Measurements from ENCODE around the gene DLG2. TPM values are rescaled to one million over a fixed set of nuclear protein-coding genes. Genes with fewer than 3 reads are reported as not detected.
"Not testable (repeated sequence)": the region's sequence is repeated elsewhere in the genome, so short reads cannot be mapped to it uniquely, and the experiment has no call there.

Gene DLG2
- total RNA-seq, 1 experiment from 2014 or later, result 2.7 TPM

DNA sequence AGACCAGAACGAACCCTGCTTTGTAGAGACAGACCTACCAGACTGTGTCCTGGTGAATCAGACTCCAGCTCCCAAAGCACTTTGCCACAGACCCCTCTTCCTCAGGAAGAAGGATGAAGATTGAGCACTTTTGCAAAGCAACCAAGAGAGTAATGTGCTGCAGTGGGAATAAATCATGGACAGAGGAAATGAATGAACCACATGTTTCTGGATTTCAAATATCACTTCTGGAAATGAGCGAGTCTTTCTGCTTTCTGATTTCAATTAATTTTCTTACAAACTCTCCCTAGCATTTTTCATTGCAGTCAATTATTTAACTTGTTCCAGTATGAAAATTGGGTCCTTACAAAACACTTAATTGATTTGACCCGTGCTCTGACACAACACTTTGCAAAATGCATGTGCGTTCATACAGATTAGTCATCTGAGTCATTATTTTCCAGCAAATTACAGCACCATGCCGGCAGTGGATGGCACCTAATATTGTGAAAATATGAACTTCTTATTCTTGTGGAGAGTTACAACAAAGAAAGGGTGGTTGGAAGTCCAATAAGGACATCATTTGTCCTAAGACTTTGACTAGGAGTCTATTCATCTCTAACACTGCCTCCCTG is 2025.1 kb downstream of the DLG2 start:
- Histone ChIP-seq H3K36me3 (ENCODE audit: insufficient read depth, low read length) (no peaks in the 10 kb centered on the region), H3K4me2 (ENCODE audit: low read depth, low read length, poor library complexity, severe bottlenecking) (no peak overlapping the region), H3K9me3 (ENCODE audit: low read length) (no peaks in the 10 kb centered on the region), H3K79me2 (ENCODE audit: low read length) (no peaks in the 10 kb centered on the region), H2AFZ (ENCODE audit: low read length) (no peak overlapping the region), H3K9me2 (replicated peaks; ENCODE audit: insufficient read depth, low read length) (no peaks in the 10 kb centered on the region), H3K4me1 (ENCODE audit: low read length) (peaks cover 19% of the 10 kb centered on the region), H3K27ac (ENCODE audit: low read length) (no peak overlapping the region), H3K9ac (ENCODE audit: low read length) (no peak overlapping the region), H3K4me3 (ENCODE audit: low read length) (no peak overlapping the region), H3K27me3 (ENCODE audit: low read length) (no peaks in the 10 kb centered on the region), H4K20me1 (ENCODE audit: insufficient read depth, low read depth, low read length) (no peaks in the 10 kb centered on the region)
- no peak for DNase-seq

DNA sequence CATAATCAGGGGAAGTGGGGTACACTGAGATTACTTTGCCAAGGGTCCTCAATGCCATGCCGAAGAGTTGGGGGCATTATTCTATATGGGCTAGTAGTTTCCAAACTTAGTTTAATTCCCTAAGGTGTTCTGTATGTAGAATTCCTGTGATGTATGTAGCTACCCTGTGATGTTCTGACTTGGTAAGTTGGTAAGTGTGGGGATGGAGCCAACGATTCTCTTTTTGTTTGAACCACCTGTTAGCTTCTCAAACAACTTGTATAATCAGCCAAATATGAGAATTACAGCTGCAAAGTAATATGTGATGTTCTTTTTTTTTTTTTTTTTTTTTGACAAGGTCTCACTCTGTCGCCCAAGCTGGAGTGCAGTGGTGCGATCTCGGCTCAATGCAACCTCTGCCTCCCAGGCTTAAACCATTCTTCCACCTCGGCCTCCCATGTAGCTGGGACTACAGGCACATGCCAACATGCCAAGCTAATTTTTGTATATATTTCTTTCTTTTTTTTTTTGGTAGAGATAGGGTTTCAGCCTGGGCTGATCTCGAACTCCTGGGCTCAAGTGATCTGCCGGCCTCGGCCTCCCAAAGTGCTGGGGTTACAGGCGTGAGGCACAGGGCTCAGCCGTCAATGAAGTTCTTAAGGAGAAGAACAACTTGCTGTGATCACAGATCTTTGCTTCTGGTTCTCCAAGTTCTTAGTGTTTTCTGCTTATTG is 2025.8 kb downstream of the DLG2 start:
- Histone ChIP-seq H3K4me3 (ENCODE audit: low read length) (no peak overlapping the region), H3K36me3 (ENCODE audit: insufficient read depth, low read length) (no peaks in the 10 kb centered on the region), H3K27ac (ENCODE audit: low read length) (no peak overlapping the region), H4K20me1 (ENCODE audit: insufficient read depth, low read depth, low read length) (no peaks in the 10 kb centered on the region), H3K9me3 (ENCODE audit: low read length) (no peaks in the 10 kb centered on the region), H2AFZ (ENCODE audit: low read length) (no peak overlapping the region), H3K9me2 (replicated peaks; ENCODE audit: insufficient read depth, low read length) (no peaks in the 10 kb centered on the region), H3K4me1 (ENCODE audit: low read length) (peaks cover 19% of the 10 kb centered on the region), H3K27me3 (ENCODE audit: low read length) (no peaks in the 10 kb centered on the region), H3K4me2 (ENCODE audit: low read depth, low read length, poor library complexity, severe bottlenecking) (no peak overlapping the region), H3K9ac (ENCODE audit: low read length) (no peak overlapping the region), H3K79me2 (ENCODE audit: low read length) (no peaks in the 10 kb centered on the region)
- no peak for DNase-seq

DNA sequence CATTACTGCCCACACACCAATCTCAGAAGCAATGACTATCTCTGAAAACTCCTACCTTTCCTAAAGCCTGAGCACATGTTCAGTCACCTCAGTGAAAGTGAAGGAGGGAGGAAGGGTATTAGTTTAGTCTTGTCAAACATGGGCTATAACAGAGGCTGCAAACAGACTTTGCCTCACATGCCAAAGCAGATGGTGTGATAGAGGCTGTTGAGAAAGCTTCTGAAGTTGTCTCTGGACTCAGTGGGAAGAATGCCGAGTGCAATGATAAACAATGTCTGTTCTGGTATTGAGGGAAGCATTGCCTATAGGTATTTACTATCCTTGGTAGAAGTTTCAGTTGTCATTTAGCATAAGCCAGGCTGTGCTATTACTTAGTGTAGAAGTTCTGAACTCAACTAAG is 2026.5 kb downstream of the DLG2 start:
- Histone ChIP-seq H3K79me2 (ENCODE audit: low read length) (no peaks in the 10 kb centered on the region), H3K27ac (ENCODE audit: low read length) (no peak overlapping the region), H2AFZ (ENCODE audit: low read length) (no peak overlapping the region), H3K9me2 (replicated peaks; ENCODE audit: insufficient read depth, low read length) (no peaks in the 10 kb centered on the region), H3K27me3 (ENCODE audit: low read length) (no peaks in the 10 kb centered on the region), H3K4me2 (ENCODE audit: low read depth, low read length, poor library complexity, severe bottlenecking) (no peak overlapping the region), H3K9ac (ENCODE audit: low read length) (no peak overlapping the region), H3K4me3 (ENCODE audit: low read length) (no peak overlapping the region), H3K9me3 (ENCODE audit: low read length) (no peaks in the 10 kb centered on the region), H4K20me1 (ENCODE audit: insufficient read depth, low read depth, low read length) (no peaks in the 10 kb centered on the region), H3K36me3 (ENCODE audit: insufficient read depth, low read length) (no peaks in the 10 kb centered on the region), H3K4me1 (ENCODE audit: low read length) (peaks cover 19% of the 10 kb centered on the region)
- no peak for DNase-seq

DNA sequence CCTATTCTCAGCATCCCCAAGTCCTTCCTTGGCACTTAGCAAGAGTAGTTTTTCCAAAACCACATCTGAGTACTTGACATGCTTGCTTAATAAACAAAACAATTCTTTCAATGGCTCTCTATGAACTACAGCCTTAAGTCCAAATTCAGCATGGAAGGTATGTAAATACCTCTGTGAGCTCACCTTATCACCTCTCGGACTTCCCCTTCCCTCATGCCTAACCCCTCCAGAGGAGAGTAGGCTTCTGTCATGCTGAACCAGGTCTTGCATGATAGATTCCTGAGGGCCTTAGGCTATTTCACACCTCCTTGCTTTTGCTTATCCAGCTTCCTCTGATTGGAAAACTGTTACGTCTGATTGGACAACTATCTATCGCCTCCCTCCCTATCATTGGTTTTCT is 2028.1 kb downstream of the DLG2 start:
- DNase-seq, result peak; percentile 65

DNA sequence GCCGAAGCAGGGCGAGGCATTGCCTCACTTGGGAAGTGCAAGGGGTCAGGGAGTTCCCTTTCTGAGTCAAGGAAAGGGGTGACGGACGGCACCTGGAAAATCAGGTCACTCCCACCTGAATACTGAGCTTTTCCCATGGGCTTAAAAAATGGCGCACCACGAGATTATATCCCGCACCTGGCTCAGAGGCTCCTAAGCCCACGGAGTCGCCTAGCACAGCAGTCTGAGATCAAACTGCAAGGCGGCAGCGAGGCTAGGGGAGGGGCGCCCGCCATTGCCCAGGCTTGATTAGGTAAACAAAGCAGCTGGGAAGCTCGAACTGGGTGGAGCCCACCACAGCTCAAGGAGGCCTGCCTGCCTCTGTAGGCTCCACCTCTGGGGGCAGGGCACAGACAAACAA is 2039.3 kb downstream of the DLG2 start:
- not testable (repeated sequence) for H2AFZ ChIP-seq (ENCODE audit: low read length); H3K4me2 ChIP-seq (ENCODE audit: low read depth, low read length, poor library complexity, severe bottlenecking); DNase-seq; H3K79me2 ChIP-seq (ENCODE audit: low read length); H3K4me3 ChIP-seq (ENCODE audit: low read length); H3K27ac ChIP-seq (ENCODE audit: low read length); H3K9me3 ChIP-seq (ENCODE audit: low read length); H4K20me1 ChIP-seq (ENCODE audit: insufficient read depth, low read depth, low read length); H3K9ac ChIP-seq (ENCODE audit: low read length); H3K27me3 ChIP-seq (ENCODE audit: low read length); H3K36me3 ChIP-seq (ENCODE audit: insufficient read depth, low read length); H3K4me1 ChIP-seq (ENCODE audit: low read length); H3K9me2 ChIP-seq (replicated peaks; ENCODE audit: insufficient read depth, low read length)

More for the DNA sequence above, 2028.1 kb downstream of the DLG2 start:
- Histone ChIP-seq H3K4me3 (ENCODE audit: low read length) (no peak overlapping the region), H3K9ac (ENCODE audit: low read length) (no peak overlapping the region), H3K79me2 (ENCODE audit: low read length) (no peaks in the 10 kb centered on the region), H3K36me3 (ENCODE audit: insufficient read depth, low read length) (no peaks in the 10 kb centered on the region), H3K9me2 (replicated peaks; ENCODE audit: insufficient read depth, low read length) (no peaks in the 10 kb centered on the region), H3K27ac (ENCODE audit: low read length) (no peak overlapping the region), H3K27me3 (ENCODE audit: low read length) (no peaks in the 10 kb centered on the region), H3K4me1 (ENCODE audit: low read length) (peaks cover 19% of the 10 kb centered on the region), H4K20me1 (ENCODE audit: insufficient read depth, low read depth, low read length) (no peaks in the 10 kb centered on the region), H3K4me2 (ENCODE audit: low read depth, low read length, poor library complexity, severe bottlenecking) (peak overlapping the region; percentile 12), H3K9me3 (ENCODE audit: low read length) (no peaks in the 10 kb centered on the region), H2AFZ (ENCODE audit: low read length) (no peak overlapping the region)

DNA sequence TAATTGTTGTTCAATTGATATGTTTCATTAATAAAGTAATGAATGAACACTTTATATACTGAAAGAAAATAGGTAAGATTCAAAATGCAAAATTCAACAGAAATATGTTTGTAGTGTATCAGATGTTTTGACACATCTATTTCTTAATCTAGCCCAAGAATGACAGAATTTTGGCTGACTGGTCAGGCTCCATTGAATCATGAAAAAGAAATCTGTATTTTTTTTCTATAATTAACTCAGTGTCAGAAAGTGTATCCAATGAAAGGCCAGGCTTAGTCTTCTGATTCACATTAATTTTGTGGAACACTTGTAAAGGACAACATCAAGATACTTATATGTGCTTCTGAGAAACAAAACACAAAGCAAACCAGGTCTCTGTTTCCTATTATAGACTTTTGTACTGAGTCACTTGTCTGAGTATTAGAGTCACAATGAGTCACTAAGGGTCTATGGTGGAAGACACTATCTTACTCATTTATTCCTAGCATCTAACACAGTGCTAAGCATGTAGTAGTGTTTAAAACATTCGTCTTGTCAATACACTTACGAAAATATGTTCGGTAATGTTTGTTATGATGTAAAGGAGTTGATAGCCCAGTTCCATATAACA is 2043.3 kb downstream of the DLG2 start:
- Histone ChIP-seq H3K4me1 (ENCODE audit: low read length) (peaks cover 9% of the 10 kb centered on the region), H3K4me2 (ENCODE audit: low read depth, low read length, poor library complexity, severe bottlenecking) (no peak overlapping the region), H3K27ac (ENCODE audit: low read length) (no peak overlapping the region), H3K9ac (ENCODE audit: low read length) (no peak overlapping the region), H3K9me3 (ENCODE audit: low read length) (no peaks in the 10 kb centered on the region), H4K20me1 (ENCODE audit: insufficient read depth, low read depth, low read length) (no peaks in the 10 kb centered on the region), H3K27me3 (ENCODE audit: low read length) (no peaks in the 10 kb centered on the region), H3K9me2 (replicated peaks; ENCODE audit: insufficient read depth, low read length) (no peaks in the 10 kb centered on the region), H2AFZ (ENCODE audit: low read length) (no peak overlapping the region), H3K4me3 (ENCODE audit: low read length) (no peak overlapping the region), H3K36me3 (ENCODE audit: insufficient read depth, low read length) (no peaks in the 10 kb centered on the region), H3K79me2 (ENCODE audit: low read length) (no peaks in the 10 kb centered on the region)
- DNase-seq, result no peak

DNA sequence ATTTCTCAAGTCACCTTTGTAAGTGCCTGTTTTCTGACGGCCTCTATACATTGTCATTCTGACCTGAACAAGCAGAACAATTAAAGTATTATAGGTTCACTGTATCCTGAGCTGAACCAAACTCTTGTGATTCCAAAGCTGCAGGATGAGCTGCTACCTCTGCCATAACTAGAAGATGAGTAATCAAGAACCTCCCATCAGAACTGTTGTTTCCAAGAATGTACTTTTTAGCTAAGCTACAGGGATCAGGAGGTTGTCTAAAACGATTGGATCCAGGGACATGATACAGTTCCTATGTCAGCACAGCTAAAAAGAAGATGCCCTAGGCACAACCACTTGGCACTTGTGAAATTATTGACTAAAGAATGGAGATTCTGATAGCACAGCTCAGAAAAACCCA is 2052.6 kb downstream of the DLG2 start:
- H3K9ac ChIP-seq (ENCODE audit: low read length), result no peak overlapping the region
- H3K79me2 ChIP-seq (ENCODE audit: low read length), result no peaks in the 10 kb centered on the region
- no peaks in the 10 kb centered on the region for H3K4me1 ChIP-seq (ENCODE audit: low read length)
- no peak overlapping the region for H2AFZ ChIP-seq (ENCODE audit: low read length)
- no peaks in the 10 kb centered on the region for H3K9me2 ChIP-seq (replicated peaks; ENCODE audit: insufficient read depth, low read length)
- no peak overlapping the region for H3K27ac ChIP-seq (ENCODE audit: low read length)
- no peaks in the 10 kb centered on the region for H3K9me3 ChIP-seq (ENCODE audit: low read length)
- H3K4me3 ChIP-seq (ENCODE audit: low read length), result no peak overlapping the region
- no peak for DNase-seq
- H4K20me1 ChIP-seq (ENCODE audit: insufficient read depth, low read depth, low read length), result no peaks in the 10 kb centered on the region
- no peaks in the 10 kb centered on the region for H3K27me3 ChIP-seq (ENCODE audit: low read length)
- no peaks in the 10 kb centered on the region for H3K36me3 ChIP-seq (ENCODE audit: insufficient read depth, low read length)
- H3K4me2 ChIP-seq (ENCODE audit: low read depth, low read length, poor library complexity, severe bottlenecking), result no peak overlapping the region

DNA sequence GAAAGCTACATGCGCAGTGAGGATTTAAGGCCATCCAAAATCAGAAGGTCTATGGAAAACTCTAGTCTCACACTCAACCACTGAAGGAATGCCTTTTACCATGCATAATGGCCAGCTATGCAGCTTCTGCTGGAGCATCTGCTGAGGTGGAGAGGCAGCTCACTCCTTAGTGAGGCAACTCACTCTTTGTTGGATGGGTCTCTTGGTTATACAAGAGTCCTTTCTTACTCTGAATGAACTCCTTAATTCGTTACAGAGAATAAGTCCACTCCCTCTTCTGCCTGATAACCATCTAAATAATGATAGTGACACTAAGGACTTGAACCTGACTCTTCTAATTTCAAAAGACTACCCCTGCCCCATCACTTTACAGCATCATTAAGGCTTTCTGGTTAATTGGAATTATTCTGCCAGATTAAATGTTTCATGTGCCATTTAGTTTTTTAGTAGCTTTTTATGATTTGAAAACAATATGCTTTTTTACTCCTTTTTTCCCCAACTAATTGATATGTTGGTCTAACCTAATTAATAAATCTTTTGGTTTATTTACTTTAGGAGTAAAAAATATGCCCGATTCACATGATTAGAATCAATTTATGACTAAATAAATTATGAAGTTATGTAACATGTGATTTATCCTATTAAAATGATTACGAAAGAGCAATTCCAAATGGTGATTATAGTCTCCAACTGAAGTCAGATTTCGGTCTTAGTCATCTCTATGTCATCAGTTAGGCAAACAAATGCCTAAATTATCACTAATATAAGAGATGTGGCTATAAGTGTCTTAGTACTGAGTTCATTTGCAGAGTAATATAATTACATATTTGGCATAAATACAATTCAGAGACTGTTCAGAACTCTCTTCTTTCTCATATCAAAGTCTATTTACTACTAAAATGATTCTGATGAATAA is 2054.3 kb downstream of the DLG2 start:
- Histone ChIP-seq H3K4me1 (ENCODE audit: low read length) (no peaks in the 10 kb centered on the region), H3K9me2 (replicated peaks; ENCODE audit: insufficient read depth, low read length) (no peaks in the 10 kb centered on the region), H3K9ac (ENCODE audit: low read length) (no peak overlapping the region), H3K4me3 (ENCODE audit: low read length) (no peak overlapping the region), H3K27ac (ENCODE audit: low read length) (no peak overlapping the region), H2AFZ (ENCODE audit: low read length) (no peak overlapping the region), H3K4me2 (ENCODE audit: low read depth, low read length, poor library complexity, severe bottlenecking) (no peak overlapping the region), H3K9me3 (ENCODE audit: low read length) (no peaks in the 10 kb centered on the region), H3K27me3 (ENCODE audit: low read length) (no peaks in the 10 kb centered on the region), H3K36me3 (ENCODE audit: insufficient read depth, low read length) (no peaks in the 10 kb centered on the region), H4K20me1 (ENCODE audit: insufficient read depth, low read depth, low read length) (no peaks in the 10 kb centered on the region), H3K79me2 (ENCODE audit: low read length) (no peaks in the 10 kb centered on the region)
- no peak for DNase-seq

Data from Karpas-422 (cell line).